GM12892 (cell line): ENCODE measurements around the gene TUBB6.

Experiments
- DNase-seq: peaks from one replicate; pipeline ENCODE4 v3.0.0; 2011; ENCODE audit not compliant: insufficient read length
- FAIRE-seq: peaks from 2 replicates; lab custom pipeline; 2011; peaks lifted over from hg19 to GRCh38; lab: Jason Lieb, UNC
- POLR2A ChIP-seq: IDR thresholded peaks from 2 replicates; pipeline ENCODE4 v1.6.1; 2011; ENCODE audit warnings: low read depth, low read length, control low read depth
- POLR2AphosphoS5 ChIP-seq: IDR thresholded peaks from 2 replicates; pipeline ENCODE4 v1.6.1; 2011; ENCODE audit warnings: low read depth, low read length, control low read depth
- TAF1 ChIP-seq: IDR thresholded peaks from 2 replicates; pipeline ENCODE4 v1.6.1; 2011; ENCODE audit warnings: low read depth, mild to moderate bottlenecking, control low read depth, low read length, borderline replicate concordance

The TUBB6 gene

DNA sequence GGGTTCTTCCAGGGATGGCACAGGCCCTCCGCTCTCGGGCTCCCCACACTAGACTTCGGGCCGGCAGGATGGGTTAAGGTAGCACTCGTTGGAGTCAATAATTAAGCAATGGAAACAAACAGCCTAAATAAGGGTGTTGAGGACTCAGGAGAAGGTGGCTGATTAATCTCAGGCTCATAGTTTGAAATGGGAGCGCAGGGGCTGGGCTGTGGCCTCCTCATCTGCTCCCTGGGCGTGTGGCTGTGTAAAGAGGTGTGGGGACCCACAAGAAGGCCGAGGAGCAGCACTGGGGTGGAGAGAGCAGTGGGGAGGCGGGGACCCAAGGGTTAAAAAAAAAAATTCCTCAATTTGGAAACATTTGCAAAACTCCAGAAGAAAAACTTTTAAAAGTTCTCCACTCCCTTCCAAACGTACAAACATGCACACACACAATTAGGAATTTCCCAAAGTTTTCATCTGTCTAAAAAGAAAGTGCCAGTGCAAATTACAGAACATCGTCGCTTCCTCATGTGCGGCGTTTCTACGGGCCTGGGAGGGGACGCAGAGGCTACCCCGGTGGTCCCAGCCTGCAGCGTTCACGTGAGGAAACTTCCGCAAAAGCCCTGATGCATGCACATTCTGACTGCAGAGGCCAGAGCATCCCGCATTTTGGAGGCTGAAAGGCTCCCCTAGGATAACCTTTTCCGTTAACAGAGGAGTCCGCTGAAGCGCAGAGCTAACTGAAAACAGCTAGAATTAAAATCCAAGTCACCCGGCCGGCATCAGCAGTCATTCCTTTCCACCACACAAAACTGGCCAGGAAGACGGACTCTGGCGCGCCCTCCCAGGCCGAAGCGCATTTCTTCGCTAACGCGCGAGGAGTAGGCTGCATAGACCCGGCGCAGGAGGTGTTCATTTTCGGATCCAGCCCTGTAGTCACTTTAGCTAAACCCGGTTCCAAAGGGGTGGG lies 1.0 kb upstream of the TUBB6 start:
- DNase-seq, result no peak
- no peak for FAIRE-seq
- TF ChIP-seq POLR2A (no peak), TAF1 (no peak), POLR2AphosphoS5 (no peak)

DNA sequence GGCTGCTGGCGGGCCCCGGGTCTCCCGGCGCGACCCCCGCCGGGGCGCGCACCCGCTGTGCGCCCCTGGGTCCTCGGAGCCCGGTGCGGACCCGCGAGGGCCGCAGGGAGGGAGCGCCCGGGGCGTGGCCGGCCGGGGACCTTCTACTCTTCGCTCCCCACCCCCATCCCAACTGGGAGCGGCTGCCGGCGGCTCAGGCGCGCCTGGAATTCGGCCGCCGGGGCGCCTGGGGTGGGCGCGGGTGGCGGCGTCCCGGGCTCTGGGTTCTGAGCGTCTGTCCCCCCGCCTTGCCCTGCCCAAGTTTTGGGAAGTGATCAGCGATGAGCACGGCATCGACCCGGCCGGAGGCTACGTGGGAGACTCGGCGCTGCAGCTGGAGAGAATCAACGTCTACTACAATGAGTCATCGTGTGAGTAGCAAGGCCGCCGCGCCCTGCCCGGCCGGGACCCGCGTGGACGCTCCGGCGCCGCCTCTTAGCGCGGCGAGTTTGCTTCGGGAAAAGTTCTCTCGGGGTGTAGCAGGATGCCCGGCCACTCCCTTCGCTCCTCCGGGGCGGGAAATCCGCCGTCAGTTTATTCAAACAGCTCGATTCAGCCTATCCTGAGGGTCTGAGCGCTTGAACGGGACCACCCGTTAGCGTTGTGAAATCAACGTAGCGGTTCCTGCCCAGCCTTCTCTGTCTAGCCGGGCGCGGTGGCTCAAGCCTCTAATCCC lies 502 bp downstream of the TUBB6 start:
- FAIRE-seq, result peak; percentile 67
- peak; percentile 60 for DNase-seq
- TF ChIP-seq POLR2A (no peak), TAF1 (no peak; the same call in 1 of the 2 replicates)

DNA sequence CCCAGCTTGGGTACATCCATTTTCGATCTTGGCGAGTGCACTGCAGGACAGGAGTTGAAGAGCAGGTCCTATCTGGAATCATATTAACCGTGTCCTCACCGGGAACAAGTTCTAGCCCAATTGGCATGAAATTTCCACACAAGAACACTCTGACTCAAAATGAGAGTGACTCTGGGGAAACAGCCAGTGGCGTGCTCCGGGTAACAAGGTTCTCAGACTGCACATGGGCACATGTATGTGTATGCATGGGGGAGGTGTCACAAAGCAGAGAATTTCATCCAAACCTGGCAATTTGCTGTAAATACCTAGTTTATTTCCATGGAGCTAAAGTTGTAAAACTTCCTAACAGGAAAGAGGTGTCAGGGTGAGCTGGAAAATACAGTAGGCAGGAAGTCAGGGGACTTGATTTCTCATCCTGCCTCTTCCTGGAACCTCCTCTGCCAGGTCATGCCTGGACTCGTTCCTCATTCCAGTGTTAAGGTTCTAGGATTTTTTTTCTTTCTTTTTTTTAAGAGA lies 1.7 kb downstream of the TUBB6 start:
- peak; percentile 36 for FAIRE-seq
- DNase-seq, result no peak
- no peak for TF ChIP-seq POLR2AphosphoS5
- TF ChIP-seq TAF1, result no peak
- TF ChIP-seq POLR2A, result no peak

DNA sequence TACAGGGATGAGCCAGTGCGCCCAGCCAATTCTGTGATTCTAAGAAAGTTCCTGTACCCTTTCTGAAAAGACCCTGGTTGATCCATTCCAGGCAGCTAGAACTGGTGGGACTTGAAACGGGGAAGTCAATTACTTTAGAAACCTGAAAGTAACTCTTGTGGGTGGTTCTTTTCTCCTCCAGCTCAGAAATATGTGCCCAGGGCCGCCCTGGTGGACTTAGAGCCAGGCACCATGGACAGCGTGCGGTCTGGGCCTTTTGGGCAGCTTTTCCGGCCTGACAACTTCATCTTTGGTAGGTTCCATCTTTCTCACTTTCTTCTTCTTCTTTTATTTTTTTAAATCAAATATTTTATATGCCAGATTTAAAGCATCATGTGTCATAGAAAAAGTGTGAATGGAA lies 2.7 kb downstream of the TUBB6 start:
- FAIRE-seq, result no peak
- TF ChIP-seq POLR2A (no peak), TAF1 (no peak), POLR2AphosphoS5 (no peak)
- DNase-seq, result no peak

GRCh38 chr18:12312976-12313375 lies 4.9 kb downstream of the TUBB6 start:
- DNase-seq (no peak), FAIRE-seq (no peak)
- no peak for TF ChIP-seq POLR2A
- no peak for TF ChIP-seq POLR2AphosphoS5
- no peak for TF ChIP-seq TAF1

GRCh38 chr18:12313530-12314245 lies 5.6 kb downstream of the TUBB6 start:
- FAIRE-seq, result no peak

DNA sequence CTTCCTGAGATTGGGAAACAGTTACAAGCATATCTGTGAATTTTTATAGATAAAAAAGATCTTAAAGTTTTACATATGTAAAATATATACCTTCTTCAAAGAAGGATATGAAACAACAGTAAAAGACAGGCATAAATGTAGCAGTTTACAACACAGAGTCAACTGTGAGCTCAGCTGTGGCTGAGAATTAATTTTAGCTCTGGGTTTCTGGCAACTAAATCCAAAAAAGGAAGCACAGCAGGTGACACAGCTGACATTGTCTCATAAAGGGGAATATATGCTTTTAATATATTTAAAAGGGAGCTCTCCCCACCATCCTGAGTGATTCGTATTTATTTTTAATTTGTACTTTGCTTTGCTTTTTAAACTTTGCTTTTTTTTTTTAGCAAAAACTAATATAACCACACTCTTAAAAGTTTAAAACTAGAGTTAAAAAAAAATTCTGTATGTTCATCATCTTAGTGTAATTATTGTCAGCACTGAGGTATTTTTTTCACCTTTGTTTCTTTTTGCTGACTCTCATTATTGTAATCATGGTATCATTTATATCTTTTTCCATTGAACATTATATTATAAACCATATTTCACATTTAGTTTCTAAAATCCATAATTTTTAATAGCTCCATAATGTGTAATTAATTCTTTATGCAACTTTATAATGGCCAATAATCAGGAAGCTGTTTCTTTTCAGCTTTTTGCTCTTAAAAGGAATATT lies 6.7 kb downstream of the TUBB6 start:
- TF ChIP-seq POLR2A (no peak), TAF1 (no peak), POLR2AphosphoS5 (no peak)
- FAIRE-seq, result no peak

More at GRCh38 chr18:12313530-12314245, 5.6 kb downstream of the TUBB6 start:
- TF ChIP-seq POLR2AphosphoS5 (no peak), TAF1 (no peak), POLR2A (no peak)
- no peak for DNase-seq

GRCh38 chr18:12315490-12315889 lies 7.4 kb downstream of the TUBB6 start:
- no peak for DNase-seq
- no peak for FAIRE-seq
- TF ChIP-seq TAF1, result no peak
- no peak for TF ChIP-seq POLR2A
- no peak for TF ChIP-seq POLR2AphosphoS5

More for the DNA sequence above, 6.7 kb downstream of the TUBB6 start:
- DNase-seq, result no peak

DNA sequence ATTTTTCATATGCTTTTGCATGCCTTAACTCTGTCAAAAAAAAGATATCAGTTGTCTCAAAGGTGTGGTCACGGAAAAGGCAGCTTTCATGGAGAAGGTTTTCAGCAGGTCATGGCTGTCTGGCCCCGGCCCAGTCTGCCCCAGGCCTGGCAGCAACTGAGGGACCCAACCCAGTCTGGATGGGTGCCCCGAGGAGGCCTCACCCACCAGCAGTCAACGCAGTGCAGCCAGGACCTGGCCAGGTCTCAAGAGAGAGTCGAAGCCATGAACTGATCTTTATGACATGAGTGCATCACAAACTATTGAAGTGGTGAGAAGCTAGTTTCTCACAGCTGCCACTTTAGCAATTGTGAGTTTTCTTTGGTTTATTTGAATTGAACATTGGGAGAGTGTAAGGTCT lies 7.9 kb downstream of the TUBB6 start:
- peak; percentile 68 for FAIRE-seq
- no peak for DNase-seq
- TF ChIP-seq POLR2AphosphoS5, result no peak
- no peak for TF ChIP-seq POLR2A
- TF ChIP-seq TAF1, result no peak

- DNase-seq (no peak), FAIRE-seq (no peak)
- TF ChIP-seq TAF1, result no peak
- TF ChIP-seq POLR2AphosphoS5, result no peak
- TF ChIP-seq POLR2A, result no peak
These were observed 9.8 kb downstream of the TUBB6 start for GRCh38 chr18:12317664-12318333.
